ENCODE results near the gene BECN2. TPM values are rescaled to one million over a fixed set of nuclear protein-coding genes. Genes with fewer than 3 reads are reported as not detected.
"Not testable (repeated sequence)": the region's sequence is repeated elsewhere in the genome, so short reads cannot be mapped to it uniquely, and the experiment has no call there.

Gene BECN2
- total RNA-seq, 2 experiments from 2014 or later: not detected

GRCh38 chr1:241947354-241947753, 10.2 kb upstream of the BECN2 start:
- Mint-ChIP-seq H3K27me3 (peaks cover 2% of the 10 kb centered on the region), H3K4me3 (no peak overlapping the region), H3K4me1 (no peaks in the 10 kb centered on the region), H3K36me3 (no peaks in the 10 kb centered on the region), H3K27ac (no peak overlapping the region), H3K9me3 (ENCODE audit: low read depth) (no peaks in the 10 kb centered on the region)
- DNase-seq: no peak
- CTCF ChIA-PET: interaction anchor here (0.7 kb wide), 1 partner anchor 21 kb away, joined by 3 read pairs; no protein-coding TSS in a partner anchor
- no peak for ATAC-seq

GRCh38 chr1:241950390-241950789, 7.2 kb upstream of the BECN2 start:
- Mint-ChIP-seq H3K36me3 (no peaks in the 10 kb centered on the region), H3K27ac (no peak overlapping the region), H3K27me3 (no peaks in the 10 kb centered on the region), H3K4me3 (no peak overlapping the region), H3K4me1 (no peaks in the 10 kb centered on the region), H3K9me3 (ENCODE audit: low read depth) (no peaks in the 10 kb centered on the region)
- CTCF ChIA-PET: no interaction called here
- DNase-seq (no peak), ATAC-seq (no peak)

GRCh38 chr1:241962153-241962552, 4.6 kb downstream of the BECN2 start:
- ATAC-seq: no peak

GRCh38 chr1:241963722-241964121, 6.2 kb downstream of the BECN2 start:
- H3K4me1 Mint-ChIP-seq: no peaks in the 10 kb centered on the region
- DNase-seq (no peak), ATAC-seq (no peak)
- H3K36me3 Mint-ChIP-seq: no peaks in the 10 kb centered on the region
- H3K27me3 Mint-ChIP-seq: no peaks in the 10 kb centered on the region
- H3K9me3 Mint-ChIP-seq (ENCODE audit: low read depth): no peaks in the 10 kb centered on the region
- CTCF ChIA-PET: no interaction called here
- no peak overlapping the region for H3K4me3 Mint-ChIP-seq
- H3K27ac Mint-ChIP-seq: no peak overlapping the region

More at GRCh38 chr1:241962153-241962552, 4.6 kb downstream of the BECN2 start:
- H3K9me3 Mint-ChIP-seq (ENCODE audit: low read depth): no peaks in the 10 kb centered on the region
- no peaks in the 10 kb centered on the region for H3K27me3 Mint-ChIP-seq
- no peak overlapping the region for H3K27ac Mint-ChIP-seq
- H3K4me1 Mint-ChIP-seq: no peaks in the 10 kb centered on the region
- CTCF ChIA-PET: no interaction called here
- H3K36me3 Mint-ChIP-seq: no peaks in the 10 kb centered on the region
- no peak overlapping the region for H3K4me3 Mint-ChIP-seq
- no peak for DNase-seq

GRCh38 chr1:241964550-241965282, 7.1 kb downstream of the BECN2 start:
- H3K9me3 Mint-ChIP-seq (ENCODE audit: low read depth): no peaks in the 10 kb centered on the region
- ATAC-seq (no peak), DNase-seq (no peak)
- H3K27ac Mint-ChIP-seq: no peak overlapping the region
- H3K4me3 Mint-ChIP-seq: no peak overlapping the region
- no peaks in the 10 kb centered on the region for H3K27me3 Mint-ChIP-seq
- CTCF ChIA-PET: no interaction called here
- H3K36me3 Mint-ChIP-seq: no peaks in the 10 kb centered on the region
- no peaks in the 10 kb centered on the region for H3K4me1 Mint-ChIP-seq

GRCh38 chr1:241968611-241969010, 11.0 kb downstream of the BECN2 start:
- H3K36me3 Mint-ChIP-seq: no peaks in the 10 kb centered on the region
- no peak overlapping the region for H3K27ac Mint-ChIP-seq
- CTCF ChIA-PET: interaction anchor here (0.5 kb wide), 1 partner anchor 21 kb away, joined by 3 read pairs; no protein-coding TSS in a partner anchor
- H3K4me3 Mint-ChIP-seq: no peak overlapping the region
- H3K4me1 Mint-ChIP-seq: no peaks in the 10 kb centered on the region
- H3K9me3 Mint-ChIP-seq (ENCODE audit: low read depth): no peaks in the 10 kb centered on the region
- DNase-seq (no peak), ATAC-seq (no peak)
- no peaks in the 10 kb centered on the region for H3K27me3 Mint-ChIP-seq

- ATAC-seq (no peak), DNase-seq (no peak)
- H3K9me3 Mint-ChIP-seq (ENCODE audit: low read depth): no peaks in the 10 kb centered on the region
- H3K4me3 Mint-ChIP-seq: no peak overlapping the region
- H3K4me1 Mint-ChIP-seq: no peaks in the 10 kb centered on the region
- no peaks in the 10 kb centered on the region for H3K36me3 Mint-ChIP-seq
- no peak overlapping the region for H3K27ac Mint-ChIP-seq
- CTCF ChIA-PET: no interaction called here
- H3K27me3 Mint-ChIP-seq: no peaks in the 10 kb centered on the region
Measured at GRCh38 chr1:241972703-241973369, 15.3 kb downstream of the BECN2 start.

GRCh38 chr1:241976229-241976628, 18.7 kb downstream of the BECN2 start:
- Mint-ChIP-seq H3K9me3 (ENCODE audit: low read depth) (no peaks in the 10 kb centered on the region), H3K4me3 (no peak overlapping the region), H3K27me3 (no peaks in the 10 kb centered on the region), H3K36me3 (no peaks in the 10 kb centered on the region), H3K4me1 (no peaks in the 10 kb centered on the region), H3K27ac (no peak overlapping the region)
- CTCF ChIA-PET: no interaction called here
- DNase-seq: no peak
- ATAC-seq: no peak

- Mint-ChIP-seq H3K36me3 (no peaks in the 10 kb centered on the region), H3K27ac (no peak overlapping the region), H3K4me3 (no peak overlapping the region), H3K4me1 (no peaks in the 10 kb centered on the region), H3K9me3 (ENCODE audit: low read depth) (no peaks in the 10 kb centered on the region), H3K27me3 (no peaks in the 10 kb centered on the region)
- ATAC-seq (no peak), DNase-seq (no peak)
- CTCF ChIA-PET: interaction anchor here (1.2 kb wide), 1 partner anchor 19 kb away, joined by 3 read pairs; the partner anchor contains the start of gene MAP1LC3C
Measured at GRCh38 chr1:241979071-241979470, 21.5 kb downstream of the BECN2 start.

GRCh38 chr1:241979926-241980325, 22.4 kb downstream of the BECN2 start:
- CTCF ChIA-PET: interaction anchor here (1.2 kb wide), 1 partner anchor 19 kb away, joined by 3 read pairs; the partner anchor contains the start of gene MAP1LC3C
- Mint-ChIP-seq H3K36me3 (no peaks in the 10 kb centered on the region), H3K4me1 (no peaks in the 10 kb centered on the region), H3K9me3 (ENCODE audit: low read depth) (no peaks in the 10 kb centered on the region), H3K27me3 (no peaks in the 10 kb centered on the region), H3K27ac (no peak overlapping the region), H3K4me3 (no peak overlapping the region)
- DNase-seq (no peak), ATAC-seq (no peak)

- no peaks in the 10 kb centered on the region for H3K9me3 Mint-ChIP-seq (ENCODE audit: low read depth)
- no peak for ATAC-seq
Measured at GRCh38 chr1:241985787-241986186, 28.2 kb downstream of the BECN2 start.

GRCh38 chr1:241988389-241988930, 30.9 kb downstream of the BECN2 start:
- H3K27me3 Mint-ChIP-seq; H3K9me3 Mint-ChIP-seq (ENCODE audit: low read depth); ATAC-seq; H3K4me3 Mint-ChIP-seq; CTCF ChIA-PET; H3K27ac Mint-ChIP-seq; H3K36me3 Mint-ChIP-seq; DNase-seq; H3K4me1 Mint-ChIP-seq: not testable (repeated sequence)

More at GRCh38 chr1:241985787-241986186, 28.2 kb downstream of the BECN2 start:
- DNase-seq: no peak
- Mint-ChIP-seq H3K27me3 (no peaks in the 10 kb centered on the region), H3K36me3 (no peaks in the 10 kb centered on the region), H3K4me1 (no peaks in the 10 kb centered on the region), H3K4me3 (no peak overlapping the region), H3K27ac (no peak overlapping the region)
- CTCF ChIA-PET: interaction anchor here (0.9 to 2.2 kb wide), 3 partner anchors 12 to 375 kb away, joined by 3 to 6 read pairs (median 5); no protein-coding TSS in a partner anchor

GRCh38 chr1:241990040-241990439, 32.5 kb downstream of the BECN2 start:
- no peak overlapping the region for H3K27ac Mint-ChIP-seq
- no peaks in the 10 kb centered on the region for H3K27me3 Mint-ChIP-seq
- H3K9me3 Mint-ChIP-seq (ENCODE audit: low read depth): no peaks in the 10 kb centered on the region
- ATAC-seq (no peak), DNase-seq (no peak)
- H3K4me1 Mint-ChIP-seq: no peaks in the 10 kb centered on the region
- H3K36me3 Mint-ChIP-seq: no peaks in the 10 kb centered on the region
- CTCF ChIA-PET: no interaction called here
- H3K4me3 Mint-ChIP-seq: no peak overlapping the region

- CTCF ChIA-PET: interaction anchor here (1.7 kb wide), 1 partner anchor 8 kb away, joined by 3 read pairs; no protein-coding TSS in a partner anchor
- Mint-ChIP-seq H3K4me3 (no peak overlapping the region), H3K9me3 (ENCODE audit: low read depth) (no peaks in the 10 kb centered on the region), H3K4me1 (no peaks in the 10 kb centered on the region), H3K36me3 (no peaks in the 10 kb centered on the region), H3K27me3 (no peaks in the 10 kb centered on the region), H3K27ac (no peak overlapping the region)
- ATAC-seq (no peak), DNase-seq (no peak)
Measured at GRCh38 chr1:241992734-241993133, 35.2 kb downstream of the BECN2 start.
